ENCODE results near the gene WDR7. TPM values are rescaled to one million over a fixed set of nuclear protein-coding genes. Genes with fewer than 3 reads are reported as not detected.

The WDR7 gene
- total and polyA plus RNA-seq, 3 donors from 2014 or later, result 19.4 to 63.6 (median 35.9) TPM

GRCh38 chr18:56711708-56712445, 60.7 kb downstream of the WDR7 start:
- intact Hi-C loops (cut with DNase I; ENCODE audit: low total_unique reads), result no loop called here
- H3K36me3 ChIP-seq (ENCODE audit: low read depth, missing control alignments), result no peaks in the 10 kb centered on the region
- H3K27ac ChIP-seq, result no peak overlapping the region
- no peaks in the 10 kb centered on the region for H3K27me3 ChIP-seq
- no peak for DNase-seq
- no peaks in the 10 kb centered on the region for H3K9me3 ChIP-seq
- H3K4me3 ChIP-seq, result no peak overlapping the region
- 82 to 85% methylated on average over 2 of the region's 2 CpGs for WGBS, 2 donors
- H3K4me1 ChIP-seq, result no peaks in the 10 kb centered on the region
- TF ChIP-seq CTCF (IDR thresholded peaks at IDR 0.05) (no peak), POLR2A (IDR thresholded peaks at IDR 0.05) (no peak)

GRCh38 chr18:56712761-56713160, 61.6 kb downstream of the WDR7 start:
- no peak overlapping the region for H3K4me3 ChIP-seq
- H3K9me3 ChIP-seq, result no peaks in the 10 kb centered on the region
- H3K27ac ChIP-seq, result no peak overlapping the region
- no peaks in the 10 kb centered on the region for H3K27me3 ChIP-seq
- no peaks in the 10 kb centered on the region for H3K36me3 ChIP-seq (ENCODE audit: low read depth, missing control alignments)
- intact Hi-C loops (cut with DNase I; ENCODE audit: low total_unique reads), result no loop called here
- DNase-seq, result no peak
- TF ChIP-seq POLR2A (IDR thresholded peaks at IDR 0.05) (no peak), CTCF (IDR thresholded peaks at IDR 0.05) (no peak)
- no peaks in the 10 kb centered on the region for H3K4me1 ChIP-seq
- WGBS, 2 donors, result 92 to 97% methylated on average over 3 of the region's 3 CpGs

- no peak overlapping the region for H3K4me3 ChIP-seq
- H3K27me3 ChIP-seq, result no peaks in the 10 kb centered on the region
- H3K27ac ChIP-seq, result no peak overlapping the region
- no peak for DNase-seq
- no peaks in the 10 kb centered on the region for H3K36me3 ChIP-seq (ENCODE audit: low read depth, missing control alignments)
- H3K9me3 ChIP-seq, result no peaks in the 10 kb centered on the region
- no peaks in the 10 kb centered on the region for H3K4me1 ChIP-seq
- intact Hi-C loops (cut with DNase I; ENCODE audit: low total_unique reads), result no loop called here
- WGBS, 2 donors, result 75 to 86% methylated on average over 5 of the region's 5 CpGs
- no peak for TF ChIP-seq POLR2A (IDR thresholded peaks at IDR 0.05)
These were observed 64.0 kb downstream of the WDR7 start for GRCh38 chr18:56715121-56715520.

- no peaks in the 10 kb centered on the region for H3K27me3 ChIP-seq
- H3K9me3 ChIP-seq, result no peaks in the 10 kb centered on the region
- 63 to 88% methylated on average over 2 of the region's 2 CpGs for WGBS, 2 donors
- TF ChIP-seq CTCF (IDR thresholded peaks at IDR 0.05) (no peak), POLR2A (IDR thresholded peaks at IDR 0.05) (no peak)
- no peaks in the 10 kb centered on the region for H3K4me1 ChIP-seq
- no peak for DNase-seq
- no peak overlapping the region for H3K4me3 ChIP-seq
- H3K36me3 ChIP-seq (ENCODE audit: low read depth, missing control alignments), result no peaks in the 10 kb centered on the region
- H3K27ac ChIP-seq, result no peak overlapping the region
- intact Hi-C loops (cut with DNase I; ENCODE audit: low total_unique reads), result no loop called here
These were observed 65.6 kb downstream of the WDR7 start for GRCh38 chr18:56716692-56717146.

- DNase-seq, result no peak
- H3K36me3 ChIP-seq (ENCODE audit: low read depth, missing control alignments), result no peaks in the 10 kb centered on the region
These were observed 69.9 kb downstream of the WDR7 start for GRCh38 chr18:56721031-56721430.

More at GRCh38 chr18:56721031-56721430, 69.9 kb downstream of the WDR7 start:
- Histone ChIP-seq H3K4me3 (no peak overlapping the region), H3K27ac (no peak overlapping the region), H3K27me3 (no peaks in the 10 kb centered on the region), H3K4me1 (no peaks in the 10 kb centered on the region), H3K9me3 (no peaks in the 10 kb centered on the region)
- WGBS, 2 donors, result 75 to 81% methylated on average over 1 of the region's 1 CpG
- TF ChIP-seq POLR2A (IDR thresholded peaks at IDR 0.05) (no peak), CTCF (IDR thresholded peaks at IDR 0.05) (no peak)
- intact Hi-C loops (cut with DNase I; ENCODE audit: low total_unique reads), result no loop called here

All from testis (tissue), 3 donors.